GM19452 (cell line): ENCODE measurements around the gene HMSD.

ENCODE experiments used
- ATAC-seq: cut with Tn5 transposase; IDR thresholded peaks from one replicate; pipeline ENCODE4 v1.9.1; 2021; ENCODE audit not compliant: unreplicated experiment

Gene HMSD

DNA sequence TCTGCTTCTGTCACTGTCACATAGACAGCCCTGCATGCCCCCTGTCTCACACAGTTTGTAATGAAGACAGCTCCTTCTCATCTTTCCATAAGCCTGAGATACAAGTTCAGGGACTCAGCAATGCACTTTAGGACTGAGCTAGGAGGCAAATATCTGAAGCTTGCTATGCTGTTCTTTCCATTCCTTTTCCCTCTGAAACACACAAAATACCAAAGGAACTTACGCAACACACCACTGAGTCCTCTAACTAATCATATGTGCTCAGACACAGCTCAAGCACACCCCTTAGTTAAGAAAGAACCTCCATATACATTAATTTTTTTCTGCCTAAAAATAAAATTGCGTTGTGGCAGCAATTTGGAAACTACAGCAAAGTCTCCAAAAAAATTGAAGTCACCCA, 38.6 kb downstream of the HMSD start:
- ATAC-seq = no peak

DNA sequence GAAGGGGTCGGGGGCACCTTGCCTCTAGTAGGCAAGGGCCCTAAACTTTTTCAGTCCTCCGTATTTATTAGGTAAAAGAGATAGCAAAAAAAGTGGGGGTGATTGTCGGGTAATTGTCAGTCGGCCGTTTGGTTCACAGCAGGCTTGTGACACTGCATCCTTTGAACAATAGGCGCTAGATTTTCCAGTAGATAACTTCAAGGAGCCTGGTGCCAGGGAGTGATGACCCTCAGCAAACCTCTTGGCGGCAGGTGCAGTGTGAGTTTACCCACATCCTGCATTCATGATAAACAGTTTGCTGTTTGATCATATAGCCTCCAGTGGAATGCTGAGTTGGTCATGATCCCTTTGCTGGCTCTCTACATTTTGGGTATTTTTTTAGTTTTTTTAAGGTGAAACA, 43.6 kb downstream of the HMSD start:
- ATAC-seq = no peak

DNA sequence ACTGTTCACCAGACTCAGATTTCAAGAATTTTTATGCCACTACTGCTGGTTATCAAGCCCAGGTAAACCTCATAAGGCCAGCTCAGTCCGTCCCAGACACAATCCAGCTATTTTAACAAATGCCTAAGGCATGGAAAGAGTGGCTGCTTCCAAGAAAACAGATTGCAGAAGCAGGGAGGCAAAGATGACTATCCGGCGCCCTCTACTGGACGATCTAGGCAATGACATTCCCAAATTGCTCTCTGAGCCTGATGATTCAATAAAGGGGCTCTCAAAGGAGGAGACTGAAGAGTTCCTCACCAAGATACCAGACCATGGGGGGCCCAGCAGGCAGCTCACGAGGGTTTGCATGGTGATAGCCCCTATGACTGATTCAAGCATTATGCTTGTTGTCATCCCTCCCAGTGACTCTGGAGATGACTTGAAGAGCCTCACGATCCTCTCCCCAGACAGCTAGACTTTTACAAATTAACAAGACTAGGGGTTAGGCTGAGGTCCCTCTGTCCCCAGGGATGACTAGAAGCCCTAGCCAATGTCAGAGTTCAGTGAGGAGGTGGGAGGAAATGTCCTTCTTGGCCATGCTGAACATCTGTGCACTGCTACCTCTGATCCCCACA, 45.8 kb downstream of the HMSD start:
- ATAC-seq = no peak

DNA sequence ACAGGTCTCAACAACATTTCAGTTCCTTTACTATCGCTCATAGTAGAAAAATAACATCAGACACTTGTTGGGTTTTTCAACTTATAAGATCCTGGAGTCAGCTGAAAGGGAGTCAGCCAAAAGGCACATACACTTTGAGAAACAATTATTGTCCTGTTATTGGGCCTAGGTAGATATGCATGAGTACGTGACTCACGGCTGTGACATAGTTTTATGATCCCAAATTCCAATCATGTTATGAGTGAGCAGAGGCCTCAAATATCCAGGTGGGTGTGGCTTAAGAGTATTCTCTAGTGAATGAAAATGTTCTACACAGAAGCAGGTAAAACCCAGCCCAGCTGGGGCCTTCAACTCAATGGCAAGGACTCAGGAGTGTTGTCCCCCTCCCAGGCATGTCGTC, 47.9 kb downstream of the HMSD start:
- ATAC-seq = no peak

DNA sequence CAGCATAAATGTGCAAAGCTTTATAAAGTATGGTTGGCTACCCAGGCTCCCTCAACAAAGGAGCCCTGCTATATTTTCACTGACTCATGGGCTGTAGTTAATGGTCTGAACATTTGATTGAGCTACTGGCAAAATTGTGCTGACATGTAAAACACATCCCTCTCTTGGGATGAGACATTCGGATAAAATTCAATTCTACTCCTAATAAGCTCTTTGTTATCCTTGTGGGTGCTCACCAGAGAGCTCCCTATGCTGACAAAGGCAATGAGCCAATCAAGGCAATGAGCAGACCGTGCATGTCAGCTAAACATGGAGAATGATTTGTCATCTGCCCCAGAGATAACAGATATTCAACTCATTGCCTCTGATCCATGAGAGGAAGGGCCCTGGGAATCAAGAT, 48.5 kb downstream of the HMSD start:
- ATAC-seq = no peak

DNA sequence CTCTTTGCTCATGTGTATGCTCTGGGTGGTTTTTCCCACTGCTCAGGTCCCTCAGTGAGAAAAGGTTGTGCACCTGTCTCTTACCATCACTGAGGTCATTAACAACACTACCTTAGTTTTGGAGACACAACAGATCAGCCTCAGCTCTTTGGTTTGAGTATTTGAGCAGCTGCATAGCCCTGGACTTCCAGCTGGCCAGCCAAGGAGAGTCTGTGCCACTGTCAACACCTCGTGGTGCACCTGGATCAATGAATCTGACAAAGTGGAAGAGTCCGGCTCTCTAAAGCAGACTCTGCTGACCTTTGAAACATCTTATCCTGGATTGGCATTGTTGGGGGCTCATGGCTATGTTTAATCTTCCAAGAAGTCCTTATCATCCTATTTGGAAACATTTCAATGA, 50.8 kb downstream of the HMSD start:
- no peak for ATAC-seq

DNA sequence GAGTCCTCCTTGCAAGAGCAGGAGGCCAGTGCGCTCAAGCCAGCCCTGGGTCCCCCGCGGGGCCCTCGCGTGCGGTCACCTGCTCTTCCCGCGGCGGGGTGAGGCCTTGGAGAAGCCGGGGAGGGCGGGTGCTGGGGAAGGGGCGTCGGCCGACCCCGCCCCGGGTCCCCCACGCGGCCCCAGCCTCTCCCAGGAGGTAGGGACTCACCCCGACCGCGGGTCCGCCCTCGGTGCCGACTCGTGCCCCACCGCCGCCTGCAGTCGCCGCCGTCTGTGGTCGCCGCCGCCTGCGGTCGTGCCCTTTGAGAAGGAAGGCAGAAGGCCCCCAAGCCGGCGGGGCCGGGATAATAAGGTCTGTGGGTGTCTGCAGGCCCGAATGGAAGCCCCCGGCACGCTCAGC, 53.5 kb downstream of the HMSD start:
- ATAC-seq = no peak

DNA sequence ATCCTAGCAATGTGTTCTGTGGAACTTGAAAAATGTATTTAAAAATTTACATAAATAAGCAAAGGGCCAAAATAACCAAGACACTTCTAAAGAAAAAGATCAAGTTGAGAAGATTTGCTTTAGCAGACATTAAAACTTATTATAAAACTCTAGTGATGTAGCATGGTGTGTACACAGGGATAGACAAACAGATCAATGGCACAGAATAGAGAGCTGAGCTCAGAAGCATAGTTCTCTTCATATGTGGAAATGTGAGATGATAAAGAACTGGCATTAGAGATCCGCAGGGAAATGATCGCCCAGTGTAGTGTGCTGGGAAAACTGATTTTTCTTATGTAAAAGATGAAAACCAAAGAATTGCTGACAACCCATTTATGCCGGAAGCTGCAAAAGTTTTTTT, 60.2 kb downstream of the HMSD start:
- no peak for ATAC-seq
